ENCODE data around the gene SNX33. TPM values are rescaled to one million over a fixed set of nuclear protein-coding genes. Genes with fewer than 3 reads are reported as not detected.

Gene SNX33
- total RNA-seq, 4 donors from 2014 or later: 4.9 to 6.7 (median 5.5) TPM

GRCh38 chr15:75662823-75663519 is 15.3 kb downstream of the SNX33 start:
- Histone ChIP-seq H3K9me3 (no peaks in the 10 kb centered on the region), H3K4me1 (peaks cover 22 to 28% of the 10 kb centered on the region in 2 donors), H3K27ac (peak overlapping the region in 1 of 4 donors; percentile 2), H3K27me3 (no peaks in the 10 kb centered on the region), H3K36me3 (no peaks in the 10 kb centered on the region), H3K4me3 (no peak overlapping the region)
- TF ChIP-seq POLR2A (IDR thresholded peaks at IDR 0.05) (no peak), CTCF (IDR thresholded peaks at IDR 0.05 in 4 of 5, conservative IDR thresholded peaks at IDR 0.05 in 1 of 5) (no peak)
- in situ Hi-C loops (cut with MboI; ENCODE audit: low sequenced_read_pairs in 4 of 4) (no loop called here), intact Hi-C loops (cut with DNase I; ENCODE audit: low total_unique reads) (no loop called here)
- DNase-seq (no peak), ATAC-seq (no peak)

DNA sequence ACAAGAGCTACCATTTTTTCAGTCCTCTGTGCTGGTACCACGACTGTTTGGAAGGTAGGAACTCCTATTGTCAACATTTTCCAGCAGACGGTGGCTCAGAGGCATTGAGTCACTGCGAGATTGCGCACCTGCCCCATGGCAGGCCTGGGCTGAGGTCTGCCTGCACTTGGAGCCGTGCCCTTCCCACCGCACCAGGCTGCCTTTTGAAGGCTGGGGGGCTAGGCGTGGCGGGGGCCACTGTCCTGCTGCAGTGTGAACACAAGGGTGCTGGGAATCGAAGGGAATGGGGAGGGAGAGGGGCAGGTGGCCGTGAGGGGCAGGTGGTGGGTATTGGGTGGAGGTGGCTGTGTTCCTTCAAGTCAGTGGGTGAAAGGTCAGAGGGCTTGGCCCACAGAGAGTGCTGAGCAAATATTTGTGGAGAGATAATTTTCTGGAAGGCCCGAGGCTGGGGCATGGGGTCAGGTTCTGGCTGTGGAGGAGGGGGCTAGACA is 16.3 kb downstream of the SNX33 start:
- no peaks in the 10 kb centered on the region for H3K27me3 ChIP-seq
- no peak for ATAC-seq
- no peak overlapping the region for H3K27ac ChIP-seq
- H3K4me3 ChIP-seq: no peak overlapping the region
- TF ChIP-seq CTCF (IDR thresholded peaks at IDR 0.05 in 4 of 5, conservative IDR thresholded peaks at IDR 0.05 in 1 of 5) (no peak), POLR2A (IDR thresholded peaks at IDR 0.05) (no peak)
- intact Hi-C loops (cut with DNase I; ENCODE audit: low total_unique reads) (no loop called here), in situ Hi-C loops (cut with MboI; ENCODE audit: low sequenced_read_pairs in 4 of 4) (no loop called here)
- H3K36me3 ChIP-seq: no peaks in the 10 kb centered on the region
- DNase-seq: no peak
- H3K9me3 ChIP-seq: no peaks in the 10 kb centered on the region
- peaks cover 22 to 26% of the 10 kb centered on the region in 2 donors for H3K4me1 ChIP-seq

GRCh38 chr15:75666823-75667501 is 19.2 kb downstream of the SNX33 start:
- peaks cover 18 to 22% of the 10 kb centered on the region in 2 donors for H3K4me1 ChIP-seq
- H3K36me3 ChIP-seq: no peaks in the 10 kb centered on the region
- TF ChIP-seq POLR2A (IDR thresholded peaks at IDR 0.05) (no peak), CTCF (IDR thresholded peaks at IDR 0.05 in 4 of 5, conservative IDR thresholded peaks at IDR 0.05 in 1 of 5) (no peak)
- no peaks in the 10 kb centered on the region for H3K9me3 ChIP-seq
- no peak overlapping the region for H3K4me3 ChIP-seq
- in situ Hi-C loops (cut with MboI; ENCODE audit: low sequenced_read_pairs in 4 of 4) (no loop called here), intact Hi-C loops (cut with DNase I; ENCODE audit: low total_unique reads) (no loop called here)
- no peaks in the 10 kb centered on the region for H3K27me3 ChIP-seq
- DNase-seq: peak in 1 of 2 donors; percentile 76
- H3K27ac ChIP-seq: peak overlapping the region; percentile 57 to 79 (median 68)
- peak; percentile 71 to 72 for ATAC-seq

DNA sequence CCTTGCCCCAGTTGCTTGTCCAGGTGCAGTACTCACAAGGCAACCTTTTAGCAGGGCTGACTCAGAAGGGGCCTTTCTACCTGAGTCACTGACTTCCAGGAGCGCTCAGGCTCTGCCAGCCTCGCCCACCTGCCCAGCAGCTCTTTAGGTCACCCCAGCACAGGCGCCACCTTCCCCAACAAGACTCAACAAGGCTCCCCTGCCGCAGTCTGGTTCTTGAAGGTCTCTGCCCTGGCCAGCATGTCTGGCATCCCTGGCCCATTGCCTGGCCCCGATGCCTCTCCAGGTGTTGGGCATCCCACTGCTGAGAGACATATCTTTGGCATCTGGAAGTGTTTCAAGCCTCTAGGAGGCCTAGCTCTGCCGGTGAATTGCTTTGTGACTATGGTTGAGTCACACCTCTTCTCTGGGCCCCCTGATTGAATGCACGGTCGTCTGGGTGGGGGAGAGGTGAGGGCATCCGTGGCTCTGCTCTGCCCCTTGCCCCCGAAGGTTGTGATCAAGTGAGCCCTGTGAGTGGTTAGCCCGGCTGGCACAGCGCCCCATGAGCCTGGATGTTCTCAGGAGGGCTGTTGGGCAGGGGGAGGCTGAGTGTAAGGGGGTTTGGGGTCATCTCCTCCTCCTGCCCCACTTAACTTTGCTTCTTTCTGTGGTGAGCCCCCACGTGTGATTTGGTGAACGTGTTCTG is 21.6 kb downstream of the SNX33 start:
- Histone ChIP-seq H3K36me3 (no peaks in the 10 kb centered on the region), H3K4me3 (no peak overlapping the region), H3K27me3 (no peaks in the 10 kb centered on the region), H3K9me3 (no peaks in the 10 kb centered on the region), H3K27ac (no peak overlapping the region), H3K4me1 (peaks cover 35 to 45% of the 10 kb centered on the region in 2 donors)
- no peak for ATAC-seq
- TF ChIP-seq POLR2A (IDR thresholded peaks at IDR 0.05) (no peak), CTCF (IDR thresholded peaks at IDR 0.05 in 4 of 5, conservative IDR thresholded peaks at IDR 0.05 in 1 of 5) (no peak)
- in situ Hi-C loops (cut with MboI; ENCODE audit: low sequenced_read_pairs in 4 of 4) (no loop called here), intact Hi-C loops (cut with DNase I; ENCODE audit: low total_unique reads) (no loop called here)
- DNase-seq: no peak
